HG03354 (cell line): Measurements from ENCODE around the gene IFIT5.
"Not testable (repeated sequence)": the region's sequence is repeated elsewhere in the genome, so short reads cannot be mapped to it uniquely, and the experiment has no call there.

Experiments
- ATAC-seq: cut with Tn5 transposase; IDR thresholded peaks from one replicate; pipeline ENCODE4 v1.9.1; 2021; ENCODE audit warnings: mild to moderate bottlenecking; ENCODE audit not compliant: unreplicated experiment, poor library complexity, severe bottlenecking

IFIT5 gene

DNA sequence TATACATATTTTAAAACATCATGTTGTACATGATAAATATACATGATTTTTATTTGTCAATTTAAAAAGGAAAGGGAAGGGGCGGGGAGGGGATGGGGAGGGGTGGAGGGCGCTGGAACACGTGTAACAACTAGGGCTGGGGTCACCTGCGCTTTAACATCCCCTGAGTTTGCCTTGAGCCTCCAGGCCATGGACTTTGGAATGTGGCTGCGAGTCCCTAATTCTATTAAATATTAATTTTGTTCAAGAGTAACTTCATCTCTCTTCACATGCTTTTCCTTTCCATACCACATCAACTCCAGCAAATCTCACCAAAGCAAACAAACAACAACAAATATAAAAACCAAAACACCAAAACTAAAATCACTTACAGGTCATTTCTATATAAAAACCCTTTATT, 10.6 kb downstream of the IFIT5 start:
- no peak for ATAC-seq

DNA sequence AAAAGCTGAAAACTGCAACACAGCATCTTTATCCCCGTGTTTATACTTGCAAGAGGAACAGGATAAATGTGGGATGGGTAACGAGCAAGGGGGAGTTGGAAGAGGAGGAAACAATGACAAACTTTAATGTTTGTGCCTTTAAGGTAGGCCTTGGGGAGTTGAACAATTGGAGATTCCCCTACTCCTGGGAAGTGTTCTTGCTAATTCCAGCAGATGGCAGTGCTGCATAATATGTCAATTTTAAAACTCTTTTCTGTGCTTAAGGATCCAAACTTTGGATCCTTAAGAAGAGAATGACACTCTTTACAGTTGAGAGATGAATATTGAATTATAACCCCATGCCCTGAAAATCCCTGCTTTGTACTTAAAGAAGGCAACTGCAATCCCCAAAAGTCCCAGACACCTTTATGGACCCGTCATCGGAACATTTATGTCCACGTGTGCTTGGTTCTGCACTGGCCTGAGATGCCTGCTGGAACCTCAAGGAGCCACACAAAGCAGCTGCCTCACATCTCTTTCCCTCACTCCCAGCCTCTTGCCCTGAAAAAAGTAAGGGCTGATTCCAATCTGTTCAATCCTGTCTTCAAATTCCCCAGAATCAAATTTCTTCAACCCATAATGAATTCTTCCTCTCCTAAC, 12.0 kb downstream of the IFIT5 start:
- ATAC-seq = peak; percentile 60

DNA sequence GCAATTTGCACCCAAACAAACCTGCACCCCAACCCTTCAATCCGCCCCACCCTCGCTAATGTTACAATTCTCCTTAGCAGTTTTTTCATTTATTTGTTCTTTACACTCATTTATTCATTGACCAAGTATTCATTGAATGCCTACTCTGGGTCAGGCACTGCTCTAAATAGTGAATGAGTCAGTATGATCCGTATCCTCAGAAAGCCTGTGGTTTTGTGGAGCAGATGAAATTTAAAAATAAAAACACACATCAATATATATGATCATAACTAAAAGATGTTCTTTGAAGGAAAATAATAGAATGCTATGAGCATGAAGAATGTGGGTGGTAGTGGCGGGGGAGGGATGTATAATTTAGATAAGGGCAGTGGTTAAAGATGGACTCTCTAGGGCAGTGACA, 13.3 kb downstream of the IFIT5 start:
- no peak for ATAC-seq

DNA sequence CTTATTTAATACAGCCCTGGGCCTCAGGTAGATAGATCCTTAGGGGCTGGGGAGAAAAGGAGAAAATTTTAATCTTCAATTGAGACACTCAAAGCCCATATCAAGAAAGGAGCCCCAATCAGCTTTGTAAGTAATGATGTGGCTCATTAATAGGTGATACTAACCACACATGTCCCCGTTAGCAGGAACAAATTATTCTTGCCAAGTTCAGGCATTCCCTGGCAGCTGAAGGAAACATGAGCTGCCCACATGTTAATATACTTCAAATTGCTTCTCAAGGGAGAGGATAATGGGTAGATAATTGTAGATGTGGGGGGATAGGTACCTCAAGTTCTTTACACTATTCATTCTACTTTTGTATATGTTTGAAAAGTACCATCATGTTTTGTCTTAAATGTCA, 14.5 kb downstream of the IFIT5 start:
- no peak for ATAC-seq

DNA sequence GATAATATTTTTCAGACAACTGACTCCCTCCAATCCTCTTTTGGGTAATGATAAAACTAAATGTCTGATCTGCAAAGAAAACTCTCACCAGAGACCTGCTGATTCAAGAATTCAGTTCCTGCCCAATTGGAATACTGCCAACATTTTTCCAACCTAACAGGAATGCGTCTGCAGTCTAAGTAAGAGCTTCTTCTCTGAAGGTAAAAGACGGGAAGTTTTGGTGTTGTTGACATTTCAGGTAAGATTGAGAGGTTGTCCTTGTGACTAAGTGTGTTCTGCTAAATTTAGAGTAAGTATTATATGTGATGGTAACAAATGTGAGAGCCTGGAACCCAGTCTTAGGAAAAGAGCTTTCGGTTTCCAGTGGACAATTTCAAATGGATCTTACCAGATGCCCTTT, 17.6 kb downstream of the IFIT5 start:
- ATAC-seq = no peak

DNA sequence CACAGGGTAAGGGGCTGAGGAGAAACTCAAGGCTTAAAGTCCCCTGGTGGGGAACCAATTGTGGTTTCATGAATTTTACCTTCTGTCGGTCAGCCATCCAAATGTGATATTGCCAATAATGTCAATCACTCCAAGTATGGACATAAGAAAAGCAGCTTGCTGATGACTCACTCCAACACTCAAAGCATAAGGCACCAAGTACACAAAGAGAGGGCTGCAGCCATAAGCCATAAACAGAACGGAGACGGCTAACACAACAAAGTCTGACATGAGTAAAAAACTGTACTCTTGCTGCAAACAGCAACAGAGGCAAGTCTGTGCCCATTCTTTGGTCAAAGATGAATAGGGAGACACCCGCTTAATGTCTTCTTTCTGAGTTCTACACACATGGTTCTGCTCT, 24.2 kb downstream of the IFIT5 start:
- no peak for ATAC-seq

DNA sequence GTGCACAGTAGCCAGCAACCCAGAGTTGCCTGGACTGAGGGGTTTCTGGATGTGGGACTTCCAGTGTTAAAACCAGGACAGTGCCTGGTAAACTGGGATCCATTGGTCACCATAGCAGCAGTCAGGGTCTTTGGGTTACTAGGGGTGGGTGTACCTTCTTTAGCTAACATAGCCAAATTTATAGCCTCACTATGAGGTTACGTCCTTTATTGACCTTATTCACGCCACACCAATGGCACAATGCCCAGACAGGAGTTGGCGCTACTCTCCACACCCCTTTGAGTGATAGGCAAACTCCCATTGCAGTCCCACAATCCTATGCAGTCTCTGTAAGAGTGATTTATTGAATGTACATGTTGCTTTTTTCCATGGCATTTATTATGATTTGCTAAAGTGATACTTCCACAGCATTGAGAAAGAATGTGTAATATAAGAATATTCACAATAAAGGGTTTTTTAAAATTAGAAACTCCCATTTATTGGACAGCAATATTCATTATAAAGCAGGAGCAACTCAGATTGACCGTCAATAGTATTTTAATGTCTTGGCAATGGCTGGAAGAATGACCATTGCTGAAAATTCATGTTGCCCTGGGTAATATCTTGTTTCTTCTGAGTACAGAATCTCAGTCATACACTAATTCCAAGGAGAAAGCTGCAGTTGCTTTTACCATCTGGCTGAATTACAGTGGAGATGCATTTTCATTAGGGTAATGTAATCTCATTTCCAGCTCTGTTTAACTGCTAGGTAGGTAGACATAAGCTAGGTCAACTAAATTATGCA, 26.1 kb downstream of the IFIT5 start:
- no peak for ATAC-seq

DNA sequence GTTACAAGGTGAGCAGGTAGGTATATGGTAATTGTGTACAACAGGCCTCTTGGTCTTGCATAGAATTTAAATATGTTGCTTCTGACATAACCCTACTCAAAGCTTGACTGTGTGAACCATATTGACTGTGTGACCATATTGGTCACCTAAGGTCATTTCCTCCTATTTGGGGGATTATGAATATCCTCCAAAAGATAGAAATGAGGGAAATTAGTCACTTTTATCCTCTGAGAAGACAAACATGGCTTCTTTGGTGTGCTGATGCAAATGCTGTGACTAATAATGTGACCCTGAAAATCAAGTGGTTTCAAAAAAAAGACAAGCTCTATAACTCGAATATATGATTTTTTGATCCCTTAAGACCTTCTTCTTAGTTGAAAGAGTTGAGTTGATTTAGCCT, 27.9 kb downstream of the IFIT5 start:
- no peak for ATAC-seq

DNA sequence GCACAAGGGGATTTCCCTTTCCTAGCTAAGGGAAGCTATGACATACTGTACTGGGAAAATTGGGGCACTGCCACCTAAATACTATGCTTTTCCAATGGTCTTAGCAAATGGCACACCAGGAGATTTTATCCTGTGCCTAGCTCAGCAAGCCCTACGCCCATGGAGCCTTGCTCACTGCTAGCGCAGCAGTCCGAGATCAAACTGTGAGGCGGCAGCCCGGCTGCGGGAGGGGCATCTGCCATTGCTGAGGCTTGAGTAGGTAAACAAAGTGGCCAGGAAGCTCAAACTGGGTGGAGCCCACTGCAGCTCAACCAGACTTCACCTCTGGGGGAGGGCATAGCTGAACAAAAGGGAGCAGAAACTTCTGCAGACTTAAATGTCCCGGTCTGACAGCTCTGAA, 30.5 kb downstream of the IFIT5 start:
- not testable (repeated sequence) for ATAC-seq

DNA sequence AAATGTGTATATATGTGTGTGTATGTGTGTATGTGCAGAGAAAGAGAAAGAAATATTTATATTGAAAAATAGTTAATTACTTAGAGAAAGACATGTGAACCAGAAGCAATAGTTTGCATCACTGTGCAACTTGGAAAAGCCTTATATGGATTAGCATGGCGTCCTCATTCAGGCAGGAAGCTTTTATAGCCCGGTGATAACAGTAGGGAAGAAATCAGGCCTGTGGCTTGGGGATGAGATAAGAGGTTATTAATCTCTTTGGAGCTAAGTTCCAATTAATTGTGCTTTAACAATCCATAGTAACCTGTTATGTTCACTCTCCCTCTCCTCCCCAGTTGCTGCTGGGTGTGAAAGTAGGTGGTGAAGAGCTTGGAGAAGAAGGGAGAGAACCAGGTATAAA, 36.5 kb downstream of the IFIT5 start:
- no peak for ATAC-seq

DNA sequence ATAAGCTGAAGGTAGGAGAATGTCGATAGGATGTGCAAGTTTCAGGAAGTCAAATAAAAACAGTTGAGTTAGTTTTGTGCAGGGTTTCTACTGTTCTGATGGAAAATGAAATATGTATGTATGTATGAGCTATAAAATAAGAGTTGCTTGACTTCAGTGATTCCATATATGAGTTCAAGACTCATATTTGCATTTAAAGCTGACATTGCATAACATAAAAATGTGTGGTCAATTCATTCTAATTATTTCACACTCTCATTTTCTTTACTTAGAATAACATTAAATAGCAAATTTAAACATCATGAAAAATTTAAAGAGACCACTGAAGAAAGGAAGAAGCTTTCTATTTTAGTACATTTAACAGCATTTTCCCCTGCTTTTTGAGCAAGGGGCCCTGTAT, 37.8 kb downstream of the IFIT5 start:
- ATAC-seq = no peak

DNA sequence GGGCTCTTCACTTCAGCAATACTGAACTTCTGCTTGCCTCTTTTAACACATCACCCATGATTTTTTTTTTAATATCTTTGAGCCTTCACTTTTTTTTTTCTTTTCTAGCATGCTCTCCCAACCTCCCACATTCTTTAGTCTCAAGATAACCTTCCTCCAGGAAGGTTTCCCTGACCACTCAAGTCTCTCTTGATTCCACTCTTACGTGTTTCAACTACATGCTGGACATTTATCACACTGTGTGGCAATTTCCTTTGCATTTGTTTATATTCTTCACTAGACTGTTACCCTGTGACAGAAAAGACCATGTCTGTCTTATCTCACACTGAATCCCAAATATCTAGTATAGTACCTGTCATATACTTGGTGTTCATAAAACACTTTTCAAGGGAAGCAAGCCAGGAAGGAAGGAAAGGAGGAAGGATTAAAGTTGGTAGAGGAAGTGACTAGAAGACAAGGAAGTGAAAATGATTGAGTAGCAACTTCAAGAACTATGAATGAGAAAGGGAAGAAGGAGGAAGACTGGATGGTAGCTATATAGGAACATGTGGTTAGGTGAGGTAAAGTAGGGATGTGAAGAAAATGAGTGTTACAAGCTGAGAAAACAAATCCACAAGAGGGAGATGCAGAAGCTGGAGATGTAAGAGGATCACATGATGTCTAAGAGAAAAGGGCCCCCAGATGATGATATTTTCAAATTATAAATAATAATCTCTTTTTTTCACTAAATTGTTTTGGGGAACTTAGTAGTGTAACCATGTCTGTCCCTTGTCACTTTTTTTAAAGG, 40.4 kb downstream of the IFIT5 start:
- ATAC-seq = no peak

DNA sequence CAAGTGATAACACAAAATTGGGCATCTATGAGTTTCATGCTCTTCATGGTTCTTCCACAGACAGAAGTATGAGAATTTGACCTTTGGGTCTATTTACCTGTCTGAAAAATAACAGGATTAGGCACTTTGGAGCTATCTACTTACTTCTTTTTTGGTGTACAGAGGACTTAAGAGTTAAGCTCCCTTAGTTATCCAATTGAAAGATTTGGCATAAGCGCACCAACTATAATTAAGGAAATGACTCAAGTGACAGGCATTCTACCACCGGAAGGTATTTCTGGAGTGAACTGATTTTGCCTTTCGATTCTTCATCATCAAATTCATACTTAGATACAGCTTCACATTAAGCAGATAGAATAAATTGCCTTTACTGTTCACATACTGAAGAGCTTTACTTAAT, 43.9 kb downstream of the IFIT5 start:
- ATAC-seq = no peak

DNA sequence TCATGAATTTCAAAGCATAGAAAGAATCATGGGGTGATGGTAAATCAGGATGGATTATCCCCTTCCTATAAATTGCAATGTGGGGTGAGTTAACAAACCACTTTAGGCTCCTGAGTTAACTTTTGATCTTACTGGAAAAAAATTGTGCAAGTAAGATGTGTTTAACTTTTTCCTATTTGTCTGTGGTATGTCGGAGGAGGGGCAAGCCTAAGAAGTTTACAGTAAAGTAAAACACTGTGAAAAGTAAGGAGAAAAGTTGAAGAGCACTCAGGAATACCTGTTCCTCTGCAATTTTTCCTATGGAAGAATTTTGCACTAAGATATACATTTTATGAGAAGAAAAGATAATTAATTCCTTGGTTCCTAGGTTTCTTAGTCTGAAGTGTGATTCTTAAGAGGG, 44.4 kb downstream of the IFIT5 start:
- no peak for ATAC-seq

DNA sequence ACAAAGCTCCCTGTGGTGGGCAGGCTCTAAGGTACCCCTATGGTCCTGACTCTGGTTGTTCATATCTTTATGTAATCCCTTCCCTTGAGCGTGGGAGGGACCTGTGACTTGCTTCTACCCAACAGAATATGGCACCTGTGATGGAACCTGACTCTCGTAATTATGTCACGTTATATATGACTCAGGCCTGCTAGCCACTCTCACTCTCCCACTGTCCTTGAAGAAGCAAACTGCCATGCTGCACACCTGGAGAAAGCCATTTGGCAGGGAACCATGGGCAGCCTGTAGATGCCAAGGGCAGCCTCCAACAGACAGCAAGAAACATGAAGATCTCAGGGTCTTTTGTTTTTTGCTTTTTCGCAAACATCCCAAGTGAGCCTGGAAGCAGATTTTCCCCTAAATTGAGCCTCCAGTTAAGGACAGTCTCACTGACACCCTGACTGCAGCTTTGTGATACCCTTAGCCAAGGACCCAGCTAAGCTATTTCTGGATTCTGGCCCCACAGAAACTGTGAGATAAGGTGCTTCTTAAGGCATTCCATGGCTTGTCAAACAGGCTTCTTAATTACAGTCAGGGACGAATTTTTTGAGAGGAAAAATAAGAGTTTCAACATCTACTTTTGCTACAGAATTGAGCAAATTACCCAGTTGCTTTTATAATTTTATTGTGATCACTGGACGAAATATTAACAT, 49.6 kb downstream of the IFIT5 start:
- ATAC-seq = no peak

DNA sequence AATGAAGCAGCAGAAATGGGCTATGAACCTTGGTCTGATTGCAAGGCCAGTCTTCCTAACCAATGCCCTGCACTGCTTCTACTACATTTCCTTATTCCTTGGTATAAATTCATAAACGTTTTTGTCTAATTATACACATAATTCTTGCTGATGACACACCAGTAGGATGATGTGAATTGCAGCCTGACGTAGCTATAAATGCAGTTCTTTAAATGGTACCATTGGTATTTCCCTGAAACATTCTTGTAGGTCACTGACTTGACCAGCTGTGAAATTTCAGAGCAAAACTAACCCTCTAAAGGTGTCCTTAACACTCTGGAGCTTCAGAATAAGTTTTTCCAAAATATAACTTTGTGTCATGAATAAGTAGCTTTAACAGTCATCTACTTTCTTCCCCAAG, 50.8 kb downstream of the IFIT5 start:
- no peak for ATAC-seq

DNA sequence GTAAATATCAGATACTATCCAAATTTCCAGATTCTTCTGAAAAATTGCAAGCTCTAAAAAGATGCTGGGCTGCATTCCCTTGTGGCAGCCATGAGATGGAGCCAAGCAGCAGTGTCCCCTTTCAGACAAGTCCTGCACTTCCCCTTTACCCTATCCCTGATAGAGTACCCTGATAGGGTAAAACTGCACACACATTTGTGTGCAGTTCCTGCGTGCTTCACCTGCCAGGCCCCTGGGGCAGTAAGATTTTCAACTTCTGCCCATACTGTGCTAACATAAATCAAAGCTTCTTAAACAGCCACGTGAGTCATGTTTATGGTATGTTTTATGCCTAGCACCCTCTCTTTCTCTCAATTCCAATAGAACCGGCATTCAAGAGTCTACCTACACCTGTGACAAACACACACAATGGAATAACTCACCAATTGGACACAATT, 52.2 kb downstream of the IFIT5 start:
- no peak for ATAC-seq

DNA sequence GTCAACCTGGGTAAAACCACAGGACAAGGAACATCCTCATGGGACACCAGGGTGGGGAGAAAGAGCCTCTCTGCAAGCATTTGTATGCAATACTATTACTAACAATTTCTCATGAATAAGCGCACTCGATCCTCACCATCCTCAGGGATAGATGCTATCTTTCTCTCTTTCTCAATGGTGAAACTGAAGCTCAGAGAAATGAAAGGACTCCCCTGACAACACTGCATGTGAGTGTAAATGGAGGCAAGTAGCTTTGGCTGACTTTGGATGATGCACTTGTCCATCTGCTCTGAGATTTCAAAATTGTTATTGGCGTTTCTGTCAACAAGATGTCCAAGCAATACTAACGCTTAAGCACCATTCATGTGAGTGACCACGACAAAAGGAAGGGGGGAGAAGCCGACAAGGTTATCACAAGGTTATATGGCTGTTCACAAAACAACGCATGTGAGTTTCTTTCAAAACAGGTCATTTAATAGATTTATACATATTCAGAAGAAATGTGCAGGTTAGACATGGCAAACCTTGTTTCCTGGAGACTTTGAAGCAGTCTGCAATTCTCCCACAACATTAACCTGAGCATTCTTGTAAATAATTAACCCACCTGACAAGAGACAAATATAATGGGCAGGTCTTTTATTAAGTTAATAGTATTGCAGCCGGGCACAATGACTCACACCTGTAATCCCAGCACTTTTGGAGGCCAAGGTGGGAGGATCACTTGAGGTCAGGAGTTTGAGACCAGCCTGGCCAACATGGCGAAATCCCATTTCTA, 54.0 kb downstream of the IFIT5 start:
- no peak for ATAC-seq

DNA sequence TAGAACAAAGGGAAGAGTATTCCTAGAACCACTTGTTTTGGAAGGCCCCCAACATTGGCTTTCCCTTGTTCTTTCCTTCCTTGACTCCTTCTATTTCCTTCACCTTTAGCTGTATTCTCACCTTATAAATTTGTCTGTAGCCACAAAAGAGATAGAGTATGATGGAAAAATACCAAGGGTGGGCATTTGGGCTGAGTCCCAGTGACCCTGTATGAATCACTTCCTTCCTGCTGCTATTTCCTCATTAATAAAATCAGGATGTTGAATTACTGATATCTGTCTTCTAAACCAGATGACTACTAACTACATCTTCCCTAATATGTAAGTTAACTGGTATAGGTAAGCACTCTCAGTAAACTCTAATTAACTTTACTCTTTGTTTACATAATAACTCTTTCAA, 55.1 kb downstream of the IFIT5 start:
- ATAC-seq = no peak
